ENCODE measurements around the gene ASCC3.

DNA sequence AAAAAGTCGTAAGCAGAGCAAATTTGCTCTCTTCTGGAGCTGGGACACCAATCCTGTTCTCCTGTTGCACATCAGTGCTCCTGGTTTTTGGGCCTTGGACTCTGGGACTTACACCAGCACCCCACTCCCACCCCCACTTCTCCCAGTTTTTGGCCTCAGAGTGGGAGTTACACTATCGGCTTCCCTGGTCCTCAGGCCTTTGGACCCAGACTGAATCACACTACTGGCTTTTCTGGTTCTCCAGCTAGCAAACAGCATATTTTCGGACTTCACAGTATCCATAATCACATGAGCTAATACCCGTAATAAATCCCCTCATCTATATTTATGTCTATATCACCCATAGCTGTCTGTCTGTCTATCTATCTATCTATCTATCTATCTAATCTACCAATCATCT is 23.2 kb upstream of the ASCC3 start:
- TF ChIP-seq, protein P1, sequence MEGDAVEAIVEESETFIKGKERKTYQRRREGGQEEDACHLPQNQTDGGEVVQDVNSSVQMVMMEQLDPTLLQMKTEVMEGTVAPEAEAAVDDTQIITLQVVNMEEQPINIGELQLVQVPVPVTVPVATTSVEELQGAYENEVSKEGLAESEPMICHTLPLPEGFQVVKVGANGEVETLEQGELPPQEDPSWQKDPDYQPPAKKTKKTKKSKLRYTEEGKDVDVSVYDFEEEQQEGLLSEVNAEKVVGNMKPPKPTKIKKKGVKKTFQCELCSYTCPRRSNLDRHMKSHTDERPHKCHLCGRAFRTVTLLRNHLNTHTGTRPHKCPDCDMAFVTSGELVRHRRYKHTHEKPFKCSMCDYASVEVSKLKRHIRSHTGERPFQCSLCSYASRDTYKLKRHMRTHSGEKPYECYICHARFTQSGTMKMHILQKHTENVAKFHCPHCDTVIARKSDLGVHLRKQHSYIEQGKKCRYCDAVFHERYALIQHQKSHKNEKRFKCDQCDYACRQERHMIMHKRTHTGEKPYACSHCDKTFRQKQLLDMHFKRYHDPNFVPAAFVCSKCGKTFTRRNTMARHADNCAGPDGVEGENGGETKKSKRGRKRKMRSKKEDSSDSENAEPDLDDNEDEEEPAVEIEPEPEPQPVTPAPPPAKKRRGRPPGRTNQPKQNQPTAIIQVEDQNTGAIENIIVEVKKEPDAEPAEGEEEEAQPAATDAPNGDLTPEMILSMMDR (IDR thresholded peaks at IDR 0.05; ENCODE audit: low read depth, low read length, poor library complexity, severe bottlenecking), result no peak
- no peak for TF ChIP-seq EZH2phosphoT487 (IDR thresholded peaks at IDR 0.05; ENCODE audit: borderline replicate concordance, low read length)

All from DOHH2 (cell line).